GM06990 (cell line): ENCODE measurements around the gene SMOC1.

Source experiments
- DNase-seq: peaks from one replicate; pipeline ENCODE4 v3.0.0-alpha.2; 2011; ENCODE audit not compliant: insufficient read length; ENCODE audit errors: extremely low read depth
- H3K27me3 ChIP-seq: replicated peaks from 2 replicates; pipeline ENCODE4 v1.6.0; 2011; ENCODE audit warnings: low read length; ENCODE audit not compliant: control insufficient read depth, insufficient read depth
- H3K36me3 ChIP-seq: 2 replicates; pipeline ENCODE4 v1.5.1; 2011; ENCODE audit warnings: low read length; ENCODE audit not compliant: control insufficient read depth, insufficient read depth
- H3K4me3 ChIP-seq: replicated peaks from 2 replicates; pipeline ENCODE4 v1.5.1; 2011; ENCODE audit warnings: low read depth, mild to moderate bottlenecking, control low read depth, low read length
- CTCF ChIP-seq: IDR thresholded peaks from 2 replicates; pipeline ENCODE4 v1.5.1; 2011; ENCODE audit warnings: low read length, control low read depth, mild to moderate bottlenecking, inconsistent platforms; ENCODE audit not compliant: insufficient read depth, poor library complexity, severe bottlenecking

The SMOC1 gene

DNA sequence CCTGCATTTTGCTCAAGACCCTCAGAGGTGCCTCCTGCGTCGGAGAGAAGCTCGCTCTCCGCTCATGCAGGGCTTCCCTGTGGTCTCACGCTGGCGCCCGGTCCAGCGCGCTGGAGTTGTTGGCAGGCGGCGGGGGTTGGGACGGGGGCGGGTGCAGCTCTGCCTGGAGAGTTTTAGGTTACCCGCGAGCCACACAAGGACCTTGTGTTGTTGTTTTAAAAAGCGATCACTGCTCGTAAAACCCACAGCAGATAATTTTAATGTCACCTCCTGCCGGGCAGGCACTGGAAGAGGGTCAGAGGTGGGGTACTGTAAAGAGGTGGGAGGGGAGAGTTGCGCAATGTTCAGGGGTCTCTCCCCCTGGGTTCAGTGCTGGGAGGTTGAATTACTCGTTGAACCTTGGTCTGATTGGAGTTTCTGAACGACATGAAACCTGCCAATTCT is 850 bp downstream of the SMOC1 start:
- Histone ChIP-seq H3K36me3 (no peaks in the 10 kb centered on the region), H3K4me3 (no peak overlapping the region), H3K27me3 (peaks cover 3% of the 10 kb centered on the region)
- DNase-seq, result no peak
- no peak for TF ChIP-seq CTCF

GRCh38 chr14:69880893-69881292 is 1.7 kb downstream of the SMOC1 start:
- H3K36me3 ChIP-seq, result no peaks in the 10 kb centered on the region
- TF ChIP-seq CTCF, result no peak
- H3K27me3 ChIP-seq, result peaks cover 3% of the 10 kb centered on the region
- DNase-seq, result no peak
- H3K4me3 ChIP-seq, result no peak overlapping the region

DNA sequence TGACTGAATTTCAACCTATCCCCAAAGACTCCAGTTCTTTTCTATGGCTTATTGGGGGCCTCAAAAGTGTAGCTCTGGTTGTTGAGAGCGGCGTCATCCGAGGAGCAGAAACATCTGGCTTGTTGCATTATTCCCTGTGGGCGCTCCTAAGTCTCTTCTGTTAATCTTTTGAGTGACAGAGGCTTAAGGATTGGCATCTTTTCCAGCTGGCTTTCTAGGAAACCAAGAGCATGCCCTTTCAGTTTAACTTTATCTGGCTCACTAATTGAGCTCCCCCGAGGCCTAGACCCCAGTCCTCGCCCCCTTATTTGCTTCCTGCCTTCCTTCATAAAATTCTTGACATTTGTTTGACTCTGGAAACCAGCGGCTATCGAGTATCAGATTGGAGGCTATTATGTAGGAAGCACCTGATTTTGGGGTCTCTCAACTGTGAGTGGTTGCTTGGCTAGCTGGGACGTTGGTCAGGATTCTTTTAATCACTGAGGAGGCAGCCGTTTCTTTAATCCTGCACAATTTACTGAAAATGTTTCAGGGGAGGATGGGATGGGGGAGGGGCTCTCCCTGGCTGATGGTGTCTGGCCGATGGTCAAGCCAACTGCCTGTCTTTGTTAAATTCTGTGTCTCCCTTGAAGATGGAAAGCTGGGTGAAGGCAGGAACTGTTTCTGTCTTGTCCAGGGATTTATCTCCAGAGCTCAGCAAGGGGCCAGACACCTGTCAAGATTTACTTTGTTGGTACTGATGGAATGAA is 3.1 kb downstream of the SMOC1 start:
- TF ChIP-seq CTCF, result no peak
- H3K4me3 ChIP-seq, result no peak overlapping the region
- no peaks in the 10 kb centered on the region for H3K36me3 ChIP-seq
- no peak for DNase-seq
- H3K27me3 ChIP-seq, result peaks cover 3% of the 10 kb centered on the region

- no peak for TF ChIP-seq CTCF
- Histone ChIP-seq H3K36me3 (no peaks in the 10 kb centered on the region), H3K4me3 (no peak overlapping the region), H3K27me3 (peaks cover 3% of the 10 kb centered on the region)
- DNase-seq, result no peak
Measured at GRCh38 chr14:69882915-69883314, 3.7 kb downstream of the SMOC1 start.

DNA sequence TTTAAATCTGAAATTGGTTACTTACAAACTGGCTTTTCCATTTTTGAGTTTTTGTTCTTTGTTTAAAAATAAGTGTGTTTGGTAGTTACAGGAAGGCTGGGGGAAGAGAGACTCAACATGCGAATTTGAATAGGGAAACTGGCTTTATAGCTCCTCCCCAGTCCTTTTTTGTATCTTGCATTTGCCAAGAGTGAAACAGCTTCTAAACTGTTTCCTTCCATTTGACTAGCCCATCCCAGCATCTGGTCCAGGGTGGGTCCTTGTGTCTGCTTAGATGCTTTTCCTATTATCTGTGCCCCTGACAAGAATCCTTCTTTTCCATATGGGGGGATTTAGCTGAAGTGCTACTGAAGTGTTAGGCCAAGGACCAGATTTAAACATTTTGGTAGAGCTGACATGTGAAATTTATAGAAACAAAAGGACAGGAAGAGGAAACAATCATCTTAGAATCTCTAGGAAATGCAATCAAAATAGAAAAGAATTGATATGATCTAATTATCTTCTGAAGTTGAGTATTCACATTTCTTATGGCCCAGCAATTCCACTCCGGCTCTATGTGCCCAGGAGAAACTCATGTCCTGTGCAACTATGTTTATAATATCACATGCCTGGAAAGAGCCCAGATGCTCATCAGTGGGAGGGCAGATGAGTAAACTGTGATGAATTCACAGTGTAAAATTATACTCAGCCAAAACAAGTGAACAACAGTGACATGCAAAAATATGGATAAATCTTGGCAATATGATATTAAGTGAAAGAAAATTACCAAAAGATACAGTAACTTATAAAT is 7.4 kb downstream of the SMOC1 start:
- Histone ChIP-seq H3K36me3 (no peaks in the 10 kb centered on the region), H3K4me3 (no peak overlapping the region), H3K27me3 (peaks cover 3% of the 10 kb centered on the region)
- TF ChIP-seq CTCF, result no peak
- no peak for DNase-seq
